NB4 (cell line): Measurements from ENCODE around the gene PTPN4.

Source experiments
- CTCF ChIP-seq: IDR thresholded peaks from one replicate; pipeline ENCODE4 v1.5.1; 2012; ENCODE audit warnings: low read depth, low read length
- MYC ChIP-seq: IDR thresholded peaks from 2 replicates; pipeline ENCODE4 v1.6.1; 2011; ENCODE audit warnings: low read depth, low read length
- POLR2A ChIP-seq: IDR thresholded peaks from 2 replicates; pipeline ENCODE4 v1.6.1; 2011; ENCODE audit warnings: mild to moderate bottlenecking; ENCODE audit not compliant: insufficient read length; ENCODE audit errors: extremely low read depth
- TF ChIP-seq, protein P1 (sequence below): IDR thresholded peaks from 2 replicates; pipeline ENCODE4 v1.6.1; 2011; ENCODE audit warnings: low read depth, low read length

GRCh38 chr2:119801040-119801439, 41.3 kb downstream of the PTPN4 start:
- no peak for TF ChIP-seq POLR2A
- TF ChIP-seq CTCF: no peak
- TF ChIP-seq, protein P1, sequence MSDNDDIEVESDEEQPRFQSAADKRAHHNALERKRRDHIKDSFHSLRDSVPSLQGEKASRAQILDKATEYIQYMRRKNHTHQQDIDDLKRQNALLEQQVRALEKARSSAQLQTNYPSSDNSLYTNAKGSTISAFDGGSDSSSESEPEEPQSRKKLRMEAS: no peak
- no peak for TF ChIP-seq MYC
